ENCODE results near the gene STX19. TPM values are rescaled to one million over a fixed set of nuclear protein-coding genes. Genes with fewer than 3 reads are reported as not detected.
"Not testable (repeated sequence)": the region's sequence is repeated elsewhere in the genome, so short reads cannot be mapped to it uniquely, and the experiment has no call there.

STX19 gene
- total and polyA plus RNA-seq, 2 experiments from 2014 or later: 0.12 to 0.47 TPM

DNA sequence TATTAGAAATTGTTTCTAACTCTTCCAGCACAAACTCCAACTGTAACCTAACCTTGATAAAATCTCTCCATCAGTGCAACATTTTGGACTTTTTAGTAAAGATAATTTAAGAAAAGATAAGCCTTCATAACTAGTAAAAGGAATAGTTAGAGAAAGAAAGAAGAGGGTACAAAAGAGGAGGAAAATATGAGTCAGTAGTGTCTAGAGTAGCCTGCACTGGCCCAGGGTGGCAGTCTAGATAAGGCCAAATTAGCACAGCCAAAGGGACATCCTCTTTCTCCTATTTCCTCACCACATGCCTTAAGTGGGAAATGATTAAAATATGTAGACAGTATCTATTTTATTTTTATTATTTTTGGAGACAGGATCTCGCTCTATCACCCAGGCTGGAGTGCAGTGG, 58.4 kb downstream of the STX19 start:
- TF ChIP-seq, protein P1, sequence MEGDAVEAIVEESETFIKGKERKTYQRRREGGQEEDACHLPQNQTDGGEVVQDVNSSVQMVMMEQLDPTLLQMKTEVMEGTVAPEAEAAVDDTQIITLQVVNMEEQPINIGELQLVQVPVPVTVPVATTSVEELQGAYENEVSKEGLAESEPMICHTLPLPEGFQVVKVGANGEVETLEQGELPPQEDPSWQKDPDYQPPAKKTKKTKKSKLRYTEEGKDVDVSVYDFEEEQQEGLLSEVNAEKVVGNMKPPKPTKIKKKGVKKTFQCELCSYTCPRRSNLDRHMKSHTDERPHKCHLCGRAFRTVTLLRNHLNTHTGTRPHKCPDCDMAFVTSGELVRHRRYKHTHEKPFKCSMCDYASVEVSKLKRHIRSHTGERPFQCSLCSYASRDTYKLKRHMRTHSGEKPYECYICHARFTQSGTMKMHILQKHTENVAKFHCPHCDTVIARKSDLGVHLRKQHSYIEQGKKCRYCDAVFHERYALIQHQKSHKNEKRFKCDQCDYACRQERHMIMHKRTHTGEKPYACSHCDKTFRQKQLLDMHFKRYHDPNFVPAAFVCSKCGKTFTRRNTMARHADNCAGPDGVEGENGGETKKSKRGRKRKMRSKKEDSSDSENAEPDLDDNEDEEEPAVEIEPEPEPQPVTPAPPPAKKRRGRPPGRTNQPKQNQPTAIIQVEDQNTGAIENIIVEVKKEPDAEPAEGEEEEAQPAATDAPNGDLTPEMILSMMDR (IDR thresholded peaks at IDR 0.05; ENCODE audit: poor library complexity): no peak
- TF ChIP-seq EZH2phosphoT487 (IDR thresholded peaks at IDR 0.05; ENCODE audit: low read depth, severe bottlenecking, unreplicated experiment) (no peak), EZH2 (IDR thresholded peaks at IDR 0.05; ENCODE audit: borderline replicate concordance) (no peak)
- Histone ChIP-seq H3K9me3 (ENCODE audit: low read depth) (no peaks in the 10 kb centered on the region), H3K4me3 (no peak overlapping the region), H3K79me2 (peaks cover 36% of the 10 kb centered on the region), H3K4me1 (ENCODE audit: insufficient read depth) (peaks cover 10% of the 10 kb centered on the region), H3K9me2 (replicated peaks; ENCODE audit: insufficient read depth) (no peaks in the 10 kb centered on the region), H4K20me1 (ENCODE audit: insufficient read depth, poor library complexity, severe bottlenecking) (no peaks in the 10 kb centered on the region), H3K4me2 (no peak overlapping the region), H3K27ac (no peak overlapping the region), H3K27me3 (no peaks in the 10 kb centered on the region), H3K36me3 (replicated peaks; ENCODE audit: insufficient read depth, low read depth) (no peaks in the 10 kb centered on the region), H2AFZ (no peak overlapping the region)
- WGBS (ENCODE audit: low lambda C conversion rate, missing lambda C conversion rate): 100% methylated on average over 1 of the region's 1 CpG
- no peak for DNase-seq (ENCODE audit: low spot score)

DNA sequence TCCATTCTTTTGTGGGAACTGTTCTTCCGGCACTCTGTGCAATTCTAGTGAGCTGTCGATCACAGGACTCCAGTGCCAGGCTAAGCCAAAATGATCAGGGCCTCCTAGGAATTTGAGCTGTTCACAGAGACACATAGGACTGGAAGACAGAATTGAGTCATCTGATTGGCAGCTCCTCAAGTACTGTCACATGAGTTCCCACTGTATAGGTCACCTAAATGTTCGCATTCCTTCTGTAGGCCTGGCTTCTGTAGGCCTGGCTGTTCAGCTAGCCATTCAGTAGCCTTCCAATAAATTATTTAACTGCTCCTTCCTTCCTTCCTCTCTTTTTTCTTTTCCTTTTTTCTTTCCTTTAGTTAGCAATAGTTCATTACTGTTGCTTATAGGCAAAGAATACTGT, 59.0 kb downstream of the STX19 start:
- no peak overlapping the region for H3K4me2 ChIP-seq
- no peak overlapping the region for H2AFZ ChIP-seq
- no peaks in the 10 kb centered on the region for H4K20me1 ChIP-seq (ENCODE audit: insufficient read depth, poor library complexity, severe bottlenecking)
- H3K27me3 ChIP-seq: no peaks in the 10 kb centered on the region
- DNase-seq (ENCODE audit: low spot score): no peak
- H3K79me2 ChIP-seq: peaks cover 36% of the 10 kb centered on the region
- H3K27ac ChIP-seq: no peak overlapping the region
- no peaks in the 10 kb centered on the region for H3K9me3 ChIP-seq (ENCODE audit: low read depth)
- H3K4me3 ChIP-seq: no peak overlapping the region
- 83% methylated on average over 3 of the region's 3 CpGs for WGBS (ENCODE audit: low lambda C conversion rate, missing lambda C conversion rate)
- H3K4me1 ChIP-seq (ENCODE audit: insufficient read depth): peaks cover 10% of the 10 kb centered on the region
- H3K9me2 ChIP-seq (replicated peaks; ENCODE audit: insufficient read depth): no peaks in the 10 kb centered on the region
- H3K36me3 ChIP-seq (replicated peaks; ENCODE audit: insufficient read depth, low read depth): no peaks in the 10 kb centered on the region
- TF ChIP-seq EZH2 (IDR thresholded peaks at IDR 0.05; ENCODE audit: borderline replicate concordance) (no peak), EZH2phosphoT487 (IDR thresholded peaks at IDR 0.05; ENCODE audit: low read depth, severe bottlenecking, unreplicated experiment) (no peak)
- TF ChIP-seq, protein P1 (IDR thresholded peaks at IDR 0.05; ENCODE audit: poor library complexity): no peak

DNA sequence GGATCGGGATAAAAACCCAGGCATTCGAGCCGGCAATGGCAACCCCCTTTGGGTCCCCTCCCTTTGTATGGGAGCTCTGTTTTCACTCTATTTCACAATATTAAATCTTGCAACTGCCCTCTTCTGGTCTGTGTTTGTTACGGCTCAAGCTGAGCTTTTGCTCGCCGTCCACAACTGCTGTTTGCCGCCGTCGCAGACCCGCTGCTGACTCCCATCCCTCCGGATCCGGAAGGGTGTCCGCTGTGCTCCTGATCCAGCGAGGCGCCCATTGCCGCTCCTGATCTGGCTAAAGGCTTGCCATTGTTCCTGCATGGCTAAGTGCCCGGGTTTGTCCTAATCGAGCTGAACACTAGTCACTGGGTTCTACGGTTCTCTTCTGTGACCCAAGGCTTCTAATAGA, 63.3 kb downstream of the STX19 start:
- H3K9me2 ChIP-seq (replicated peaks; ENCODE audit: insufficient read depth); H3K4me2 ChIP-seq; H2AFZ ChIP-seq; H3K9me3 ChIP-seq (ENCODE audit: low read depth); H3K4me1 ChIP-seq (ENCODE audit: insufficient read depth); H3K36me3 ChIP-seq (replicated peaks; ENCODE audit: insufficient read depth, low read depth); DNase-seq (ENCODE audit: low spot score); H4K20me1 ChIP-seq (ENCODE audit: insufficient read depth, poor library complexity, severe bottlenecking); H3K4me3 ChIP-seq; H3K27ac ChIP-seq; H3K27me3 ChIP-seq: not testable (repeated sequence)
- H3K79me2 ChIP-seq: peaks cover 13% of the 10 kb centered on the region
- WGBS (ENCODE audit: low lambda C conversion rate, missing lambda C conversion rate): 95% methylated on average over 19 of the region's 19 CpGs

Small RNAs within 50 kb of the gene (small RNA-seq; reads per million reads assigned to genes)
- not detected for gene RF00019
- gene RNU6-511P: not detected

Other genes with a start within 250 kb of the STX19 start
- gene PROS1, start 54.7 kb downstream of the STX19 start, total RNA-seq: 103 and 115 TPM in 2 replicates
- 46.5 and 58.7 TPM in 2 replicates for gene PROS1, start 54.7 kb downstream of the STX19 start, polyA plus RNA-seq
- gene ARL13B, start 48.4 kb downstream of the STX19 start, total RNA-seq: 10.0 and 10.4 TPM in 2 replicates
- 6.2 and 11.1 TPM in 2 replicates for gene ARL13B, start 48.4 kb downstream of the STX19 start, polyA plus RNA-seq
- gene DHFR2, start 34.3 kb upstream of the STX19 start, total RNA-seq: 7.3 and 7.9 TPM in 2 replicates
- 3.9 and 6.5 TPM in 2 replicates for gene DHFR2, start 34.3 kb upstream of the STX19 start, polyA plus RNA-seq
- gene NSUN3, start 34.5 kb upstream of the STX19 start, total RNA-seq: 9.0 and 9.6 TPM in 2 replicates
- gene NSUN3, start 34.5 kb upstream of the STX19 start, polyA plus RNA-seq: 4.5 and 5.6 TPM in 2 replicates

All from hepatocyte (in vitro differentiated cells).